Mesenchymal stem cell (in vitro differentiated cells and primary cell): Measurements from ENCODE around the gene GXYLT1.
A peak's percentile ranks its signal among the peaks of the same experiment; 100 is the strongest.

Experiments used
- DNase-seq: peaks from one replicate; pipeline ENCODE4 v3.0.0-alpha.2; 2013
- H2AFZ ChIP-seq: one replicate; pipeline ENCODE4 v1.6.1; 2013; ENCODE audit warnings: low read depth, mild to moderate bottlenecking, control low read depth, inconsistent platforms, low read length, moderate library complexity
- H2AK5ac ChIP-seq: 2 replicates; pipeline ENCODE4 v1.6.1; 2013; ENCODE audit warnings: low read length, moderate library complexity, mild to moderate bottlenecking, inconsistent platforms; ENCODE audit not compliant: severe bottlenecking
- H2BK120ac ChIP-seq: one replicate; pipeline ENCODE4 v1.6.1; 2013; ENCODE audit warnings: low read depth, mild to moderate bottlenecking, inconsistent platforms, low read length, moderate library complexity
- H2BK12ac ChIP-seq, 2 experiments: one replicate each; pipeline ENCODE4 v1.6.1; 2013; ENCODE audit warnings: inconsistent platforms in 2 of 2, low read length in 2 of 2, mild to moderate bottlenecking in 2 of 2, moderate library complexity in 2 of 2, control low read depth in 1 of 2
- H2BK15ac ChIP-seq: one replicate; pipeline ENCODE4 v1.6.1; 2013; ENCODE audit warnings: mild to moderate bottlenecking, low read depth, inconsistent platforms; ENCODE audit not compliant: poor library complexity, severe bottlenecking
- H2BK5ac ChIP-seq: 2 replicates; pipeline ENCODE4 v1.6.1; 2013; ENCODE audit warnings: low read depth, mild to moderate bottlenecking, low read length, control low read depth, inconsistent platforms; ENCODE audit not compliant: poor library complexity, severe bottlenecking
- H3K14ac ChIP-seq, 2 experiments: one replicate each; pipeline ENCODE4 v1.6.1; 2013; ENCODE audit warnings: inconsistent platforms in 2 of 2, low read length in 2 of 2, control low read depth in 1 of 2, mild to moderate bottlenecking in 1 of 2, moderate library complexity in 1 of 2
- H3K18ac ChIP-seq, 2 experiments: one replicate each; pipeline ENCODE4 v1.6.1; 2013; ENCODE audit warnings: inconsistent platforms in 2 of 2, low read length in 2 of 2, control low read depth in 1 of 2, low read depth in 1 of 2, mild to moderate bottlenecking in 1 of 2
- H3K23ac ChIP-seq, 2 experiments: one replicate each; pipeline ENCODE4 v1.6.1; 2013; ENCODE audit warnings: inconsistent platforms in 2 of 2, low read length in 2 of 2, mild to moderate bottlenecking in 2 of 2, moderate library complexity in 2 of 2, control low read depth in 1 of 2
- H3K27ac ChIP-seq: 2 replicates; pipeline ENCODE4 v1.5.1; 2013; ENCODE audit warnings: mild to moderate bottlenecking, moderate library complexity, low read length, control low read depth, inconsistent platforms; ENCODE audit not compliant: poor library complexity, severe bottlenecking
- H3K27me3 ChIP-seq, 2 experiments: 2 replicates each; pipeline versions ENCODE4 v1.6.1 to v1.7.0; 2013; ENCODE audit warnings: low read length in 2 of 2, mild to moderate bottlenecking in 2 of 2, moderate library complexity in 2 of 2, control low read depth in 1 of 2, inconsistent platforms in 1 of 2; ENCODE audit not compliant: control insufficient read depth in 1 of 2, insufficient read depth in 1 of 2
- H3K36me3 ChIP-seq, 2 experiments: 2 replicates each; pipeline versions ENCODE4 v1.6.1 to v1.7.0; 2013; ENCODE audit warnings: low read length in 2 of 2, control low read depth in 1 of 2, inconsistent platforms in 1 of 2, low read depth in 1 of 2, mild to moderate bottlenecking in 1 of 2; ENCODE audit not compliant: insufficient read depth in 2 of 2, control insufficient read depth in 1 of 2
- H3K4ac ChIP-seq, 2 experiments: one replicate each; pipeline ENCODE4 v1.6.1; 2013; ENCODE audit warnings: inconsistent platforms in 2 of 2, low read length in 2 of 2, mild to moderate bottlenecking in 2 of 2, moderate library complexity in 2 of 2, control low read depth in 1 of 2, low read depth in 1 of 2
- H3K4me1 ChIP-seq: 2 replicates; pipeline ENCODE4 v1.6.1; 2013; ENCODE audit warnings: low read depth, low read length, control low read depth; ENCODE audit not compliant: control insufficient read depth, insufficient read depth
- H3K4me2 ChIP-seq: 2 replicates; pipeline ENCODE4 v1.6.1; 2013; ENCODE audit warnings: low read length, mild to moderate bottlenecking, inconsistent platforms; ENCODE audit not compliant: poor library complexity, severe bottlenecking
- H3K4me3 ChIP-seq, 2 experiments: 2 replicates each; pipeline versions ENCODE4 v1.5.1 to v1.7.0; 2013; ENCODE audit warnings: low read length in 2 of 2, mild to moderate bottlenecking in 2 of 2, control low read depth in 1 of 2, low read depth in 1 of 2; ENCODE audit not compliant: insufficient read depth in 1 of 2
- H3K79me1 ChIP-seq: replicated peaks from 2 replicates; pipeline ENCODE4 v1.6.1; 2013; ENCODE audit warnings: mild to moderate bottlenecking, control low read depth, low read length, inconsistent platforms; ENCODE audit not compliant: poor library complexity, severe bottlenecking
- H3K9ac ChIP-seq: 2 replicates; pipeline ENCODE4 v1.7.0; 2013; ENCODE audit warnings: mild to moderate bottlenecking, low read length, moderate library complexity
- H3K9me3 ChIP-seq: 2 replicates; pipeline ENCODE4 v1.7.0; 2013; ENCODE audit warnings: mild to moderate bottlenecking, low read length; ENCODE audit not compliant: control insufficient read depth
- H4K8ac ChIP-seq: one replicate; pipeline ENCODE4 v1.6.1; 2013; ENCODE audit warnings: inconsistent platforms, mild to moderate bottlenecking, low read length, moderate library complexity
- H4K91ac ChIP-seq: one replicate; pipeline ENCODE4 v1.6.1; 2013; ENCODE audit warnings: mild to moderate bottlenecking, low read length, inconsistent platforms
- WGBS: methylation state at CpG from one replicate; pipeline ENCODE4 v1.1.7; 2013; ENCODE audit warnings: mixed read lengths; 5-methylcytosine and 5-hydroxymethylcytosine counted together

The GXYLT1 gene

GRCh38 chr12:42039577-42039976 is 105.1 kb downstream of the GXYLT1 start:
- Histone ChIP-seq H3K4me1 (no peaks in the 10 kb centered on the region), H2AFZ (no peak overlapping the region), H3K27me3 (no peaks in the 10 kb centered on the region), H3K9me3 (no peaks in the 10 kb centered on the region), H2BK5ac (no peak overlapping the region), H4K91ac (no peak overlapping the region), H3K4me3 (no peak overlapping the region), H3K14ac (no peak overlapping the region), H2BK120ac (no peak overlapping the region), H2AK5ac (no peak overlapping the region), H4K8ac (no peak overlapping the region), H3K36me3 (no peaks in the 10 kb centered on the region), H3K23ac (no peak overlapping the region), H3K79me1 (no peaks in the 10 kb centered on the region), H3K9ac (peak overlapping the region; percentile 42), H2BK15ac (no peak overlapping the region), H3K4ac (no peak overlapping the region), H3K18ac (no peak overlapping the region), H2BK12ac (no peak overlapping the region), H3K27ac (no peak overlapping the region), H3K4me2 (no peak overlapping the region)
- no peak for DNase-seq

DNA sequence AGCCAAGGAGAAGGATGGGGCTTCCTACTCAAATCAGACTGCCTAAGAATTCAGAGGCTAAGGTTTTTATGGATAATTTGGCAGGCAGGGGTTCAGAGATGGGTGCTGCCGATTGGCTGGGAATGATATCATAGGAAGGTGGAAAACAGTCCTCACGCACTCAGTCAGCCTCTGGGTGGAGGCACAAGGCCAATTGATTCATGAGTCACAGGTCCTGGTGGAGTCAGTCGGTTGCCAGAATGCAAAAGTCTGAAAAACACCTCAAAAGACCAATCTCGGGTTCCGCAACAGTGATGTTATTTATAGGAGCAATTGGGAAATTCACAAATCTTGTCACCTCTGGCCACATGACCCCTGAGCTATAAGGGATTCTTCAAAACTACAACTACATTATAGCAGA is 105.5 kb downstream of the GXYLT1 start:
- Histone ChIP-seq H3K27ac (no peak overlapping the region), H2AFZ (no peak overlapping the region), H3K18ac (no peak overlapping the region), H2BK15ac (no peak overlapping the region), H2BK5ac (no peak overlapping the region), H4K91ac (no peak overlapping the region), H3K9ac (peak overlapping the region; percentile 50), H2AK5ac (no peak overlapping the region), H3K4me3 (no peak overlapping the region), H2BK120ac (no peak overlapping the region), H4K8ac (no peak overlapping the region), H3K14ac (no peak overlapping the region), H3K4ac (no peak overlapping the region), H3K4me1 (no peaks in the 10 kb centered on the region), H3K27me3 (no peaks in the 10 kb centered on the region), H3K36me3 (no peaks in the 10 kb centered on the region), H3K79me1 (no peaks in the 10 kb centered on the region), H3K4me2 (no peak overlapping the region), H3K23ac (no peak overlapping the region), H3K9me3 (no peaks in the 10 kb centered on the region), H2BK12ac (no peak overlapping the region)
- DNase-seq = no peak
- 71% methylated on average over 5 of the region's 5 CpGs for WGBS

GRCh38 chr12:42031847-42032564 is 112.7 kb downstream of the GXYLT1 start:
- H2AFZ ChIP-seq = no peak overlapping the region
- H3K9me3 ChIP-seq = no peaks in the 10 kb centered on the region
- no peak overlapping the region for H3K4ac ChIP-seq
- H2AK5ac ChIP-seq = no peak overlapping the region
- no peak overlapping the region for H2BK12ac ChIP-seq
- H3K18ac ChIP-seq = no peak overlapping the region
- H3K14ac ChIP-seq = no peak overlapping the region
- no peak overlapping the region for H3K4me3 ChIP-seq
- H3K4me1 ChIP-seq = no peaks in the 10 kb centered on the region
- H3K79me1 ChIP-seq = no peaks in the 10 kb centered on the region
- H4K8ac ChIP-seq = no peak overlapping the region
- H3K27me3 ChIP-seq = no peaks in the 10 kb centered on the region
- DNase-seq = no peak
- H2BK120ac ChIP-seq = no peak overlapping the region
- H3K23ac ChIP-seq = no peak overlapping the region
- H3K27ac ChIP-seq = no peak overlapping the region
- H3K4me2 ChIP-seq = no peak overlapping the region
- no peak overlapping the region for H2BK15ac ChIP-seq
- H4K91ac ChIP-seq = no peak overlapping the region
- H3K9ac ChIP-seq = no peak overlapping the region
- H2BK5ac ChIP-seq = no peak overlapping the region
- WGBS = 89% methylated on average over 2 of the region's 4 CpGs
- no peaks in the 10 kb centered on the region for H3K36me3 ChIP-seq
